ENCODE measurements around the gene RAP1A.
"Not testable (repeated sequence)": the region's sequence is repeated elsewhere in the genome, so short reads cannot be mapped to it uniquely, and the experiment has no call there.

DNA sequence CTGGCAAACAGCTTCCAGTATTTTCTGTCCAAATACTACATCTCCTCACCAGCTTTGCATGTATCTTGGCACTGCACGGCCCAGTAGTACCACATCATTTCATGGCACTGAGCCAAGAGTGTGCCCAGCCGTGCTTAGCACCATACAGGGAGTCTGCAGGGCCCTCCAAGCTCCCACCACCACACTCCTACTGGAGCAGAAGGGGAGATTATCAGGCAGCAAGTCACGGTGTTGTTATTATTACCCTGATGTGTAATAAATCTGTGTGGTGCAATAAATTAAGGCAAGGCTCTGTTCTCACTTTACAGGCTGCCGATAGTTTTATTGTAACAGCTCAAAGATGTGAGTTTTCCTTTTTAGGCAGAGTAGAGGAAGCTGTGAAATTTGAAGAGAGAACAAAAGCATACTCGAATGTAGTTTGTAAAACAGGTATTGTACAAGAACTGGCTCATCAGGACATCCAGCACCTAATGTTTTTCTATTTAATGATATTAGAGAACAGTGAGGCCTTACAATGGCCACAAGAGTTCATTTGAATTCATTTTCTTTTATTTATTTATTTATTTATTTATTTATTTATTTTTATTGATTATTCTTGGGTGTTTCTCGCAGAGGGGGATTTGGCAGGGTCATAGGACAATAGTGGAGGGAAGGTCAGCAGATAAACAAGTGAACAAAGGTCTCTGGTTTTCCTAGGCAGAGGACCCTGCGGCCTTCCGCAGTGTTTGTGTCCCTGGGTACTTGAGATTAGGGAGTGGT is 13.0 kb upstream of the RAP1A start:
- not testable (repeated sequence) for TF ChIP-seq EZH2phosphoT487 (IDR thresholded peaks at IDR 0.05; ENCODE audit: borderline replicate concordance, low read length)
- TF ChIP-seq, protein P1, sequence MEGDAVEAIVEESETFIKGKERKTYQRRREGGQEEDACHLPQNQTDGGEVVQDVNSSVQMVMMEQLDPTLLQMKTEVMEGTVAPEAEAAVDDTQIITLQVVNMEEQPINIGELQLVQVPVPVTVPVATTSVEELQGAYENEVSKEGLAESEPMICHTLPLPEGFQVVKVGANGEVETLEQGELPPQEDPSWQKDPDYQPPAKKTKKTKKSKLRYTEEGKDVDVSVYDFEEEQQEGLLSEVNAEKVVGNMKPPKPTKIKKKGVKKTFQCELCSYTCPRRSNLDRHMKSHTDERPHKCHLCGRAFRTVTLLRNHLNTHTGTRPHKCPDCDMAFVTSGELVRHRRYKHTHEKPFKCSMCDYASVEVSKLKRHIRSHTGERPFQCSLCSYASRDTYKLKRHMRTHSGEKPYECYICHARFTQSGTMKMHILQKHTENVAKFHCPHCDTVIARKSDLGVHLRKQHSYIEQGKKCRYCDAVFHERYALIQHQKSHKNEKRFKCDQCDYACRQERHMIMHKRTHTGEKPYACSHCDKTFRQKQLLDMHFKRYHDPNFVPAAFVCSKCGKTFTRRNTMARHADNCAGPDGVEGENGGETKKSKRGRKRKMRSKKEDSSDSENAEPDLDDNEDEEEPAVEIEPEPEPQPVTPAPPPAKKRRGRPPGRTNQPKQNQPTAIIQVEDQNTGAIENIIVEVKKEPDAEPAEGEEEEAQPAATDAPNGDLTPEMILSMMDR (IDR thresholded peaks at IDR 0.05; ENCODE audit: low read depth, low read length, poor library complexity, severe bottlenecking): not testable (repeated sequence)

Data from DOHH2 (cell line).